Stomach (tissue), 9 donors: ENCODE measurements around the gene MIF4GD. TPM values are rescaled to one million over a fixed set of nuclear protein-coding genes. Genes with fewer than 3 reads are reported as not detected.
A peak's percentile ranks its signal among the peaks of the same experiment; 100 is the strongest.

Source experiments
- DNase-seq, 2 donors: peaks; one replicate each; pipeline versions ENCODE4 v3.0.0 to v3.0.0-alpha.2; 2013 to 2019
- H3K27ac ChIP-seq, 5 donors: fragments of 200-600 bp in 4 of 5; sonication (generic) in 4 of 5; one replicate each; pipeline ENCODE4 v1.5.1; 2013 to 2019; ENCODE audit warnings: mild to moderate bottlenecking in 1 of 5, moderate library complexity in 1 of 5
- H3K27me3 ChIP-seq, 3 donors: fragments of 200-600 bp; sonication (generic); one replicate each; pipeline ENCODE4 v1.5.1; 2017 to 2019; ENCODE audit warnings: mixed run types in 1 of 3
- H3K36me3 ChIP-seq, 4 donors: fragments of 200-600 bp; sonication (generic); 1 replicate in 3 of 4; 2 replicates in 1 of 4; pipeline ENCODE4 v1.5.1; 2016 to 2019
- H3K4me1 ChIP-seq, 4 donors: fragments of 200-600 bp; sonication (generic); one replicate each; pipeline ENCODE4 v1.5.1; 2016 to 2019
- H3K4me3 ChIP-seq, 4 donors: fragments of 200-600 bp; sonication (generic) in 3 of 4; one replicate each; pipeline ENCODE4 v1.5.1; 2016 to 2019; ENCODE audit warnings: mild to moderate bottlenecking in 1 of 4
- H3K9me3 ChIP-seq, 4 donors: fragments of 200-600 bp; sonication (generic); one replicate each; pipeline ENCODE4 v1.5.1; 2016 to 2019
- EP300 ChIP-seq: sonication (generic); formaldehyde crosslinking; IDR thresholded peaks from one replicate; pipeline ENCODE4 v1.6.1; 2017; ENCODE audit warnings: antibody characterized with exemption
- POLR2A ChIP-seq, 4 donors: fragments of 450-650 bp; IDR thresholded peaks; one replicate each; pipeline ENCODE4 v1.6.1; 2016; ENCODE audit warnings: antibody characterized with exemption in 4 of 4, control low read depth in 2 of 4, mild to moderate bottlenecking in 1 of 4, moderate library complexity in 1 of 4
- POLR2AphosphoS5 ChIP-seq, 3 donors: sonication (generic); formaldehyde crosslinking; IDR thresholded peaks; one replicate each; pipeline ENCODE4 v1.6.1; 2016; ENCODE audit warnings: antibody characterized with exemption in 3 of 3
- WGBS, 5 donors: extraction: QIAGEN DNeasy Blood & Tissue Kit in 3 of 5; methylation state at CpG; one replicate each; pipeline versions ENCODE4 v1.1.5 to v1.1.7; 2013 to 2018; 5-methylcytosine and 5-hydroxymethylcytosine counted together
- intact Hi-C: fragments of 100-400 bp; cut with DNase I; formaldehyde crosslinking; loops from one replicate; pipeline ENCODE4 v1.15.1; 2023; ENCODE audit warnings: low total_unique reads
- polyA plus RNA-seq, 3 donors: library from polyadenylated mRNA; stranded (reverse); fragments of 200-250 nt; gene quantifications; one replicate each; pipeline ENCODE4 v1.2.3, GENCODE V29; 2013
- total RNA-seq, 5 donors: library from RNA; depleted of rRNA; stranded (reverse); fragments of >200 nt; gene quantifications; one replicate each; pipeline versions ENCODE4 v1.1.0 to v1.2.3, GENCODE V29; 2014 to 2016
- TF ChIP-seq, protein P1 (sequence below), 7 experiments: fragments of 450-650 bp in 4 of 7; fragments of 200-600 bp in 3 of 7; sonication (generic) in 3 of 7; IDR thresholded peaks; one replicate each; pipeline ENCODE4 v1.5.1; 2016 to 2019; ENCODE audit warnings: antibody characterized with exemption in 7 of 7, control low read depth in 2 of 7, mild to moderate bottlenecking in 1 of 7
- donor health status: healthy with polysubstance abuse.
- donor health status: Bipolar disorder and iron deficiency.
- donor health status: healthy.

The MIF4GD gene
- total and polyA plus RNA-seq, 8 donors: 3.5 to 14.7 (median 11.9) TPM

DNA sequence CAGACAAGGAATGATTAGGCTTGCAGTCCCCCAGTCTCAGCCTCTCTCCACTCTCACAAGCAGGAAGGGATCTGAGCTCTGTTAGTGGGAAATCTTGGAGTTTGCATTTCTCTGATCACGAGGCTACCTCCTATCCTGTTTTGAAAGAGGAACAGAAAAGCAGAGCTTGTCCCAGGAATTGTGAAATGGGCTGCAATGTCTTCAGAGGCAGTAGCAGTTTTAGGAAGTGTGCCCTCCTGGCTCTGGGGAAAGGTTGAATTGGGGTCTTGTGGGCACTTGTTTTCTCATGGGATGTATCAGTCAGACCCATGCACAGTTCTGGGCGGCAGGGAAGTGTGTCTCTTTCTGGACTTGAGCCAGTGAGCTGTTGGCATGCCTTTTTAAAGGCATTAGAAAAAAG is 42.7 kb downstream of the MIF4GD start:
- Histone ChIP-seq H3K36me3 (peaks cover 69 to 96% (median 96%) of the 10 kb centered on the region in 4 donors), H3K4me1 (peaks cover 0 to 11% (median 2%) of the 10 kb centered on the region in 4 donors), H3K9me3 (no peaks in the 10 kb centered on the region), H3K27ac (peak overlapping the region in 4 of 5 donors; percentile 20 to 54 (median 32)), H3K4me3 (no peak overlapping the region), H3K27me3 (no peaks in the 10 kb centered on the region)
- DNase-seq: no peak
- 38 to 64% (median 48%) methylated on average over 2 of the region's 2 CpGs for WGBS, 5 donors
- TF ChIP-seq, protein P1, sequence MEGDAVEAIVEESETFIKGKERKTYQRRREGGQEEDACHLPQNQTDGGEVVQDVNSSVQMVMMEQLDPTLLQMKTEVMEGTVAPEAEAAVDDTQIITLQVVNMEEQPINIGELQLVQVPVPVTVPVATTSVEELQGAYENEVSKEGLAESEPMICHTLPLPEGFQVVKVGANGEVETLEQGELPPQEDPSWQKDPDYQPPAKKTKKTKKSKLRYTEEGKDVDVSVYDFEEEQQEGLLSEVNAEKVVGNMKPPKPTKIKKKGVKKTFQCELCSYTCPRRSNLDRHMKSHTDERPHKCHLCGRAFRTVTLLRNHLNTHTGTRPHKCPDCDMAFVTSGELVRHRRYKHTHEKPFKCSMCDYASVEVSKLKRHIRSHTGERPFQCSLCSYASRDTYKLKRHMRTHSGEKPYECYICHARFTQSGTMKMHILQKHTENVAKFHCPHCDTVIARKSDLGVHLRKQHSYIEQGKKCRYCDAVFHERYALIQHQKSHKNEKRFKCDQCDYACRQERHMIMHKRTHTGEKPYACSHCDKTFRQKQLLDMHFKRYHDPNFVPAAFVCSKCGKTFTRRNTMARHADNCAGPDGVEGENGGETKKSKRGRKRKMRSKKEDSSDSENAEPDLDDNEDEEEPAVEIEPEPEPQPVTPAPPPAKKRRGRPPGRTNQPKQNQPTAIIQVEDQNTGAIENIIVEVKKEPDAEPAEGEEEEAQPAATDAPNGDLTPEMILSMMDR (IDR thresholded peaks at IDR 0.05): no peak
- TF ChIP-seq EP300 (no peak), POLR2A (IDR thresholded peaks at IDR 0.05) (no peak), POLR2AphosphoS5 (IDR thresholded peaks at IDR 0.05) (no peak)
- intact Hi-C loops: no loop called here

DNA sequence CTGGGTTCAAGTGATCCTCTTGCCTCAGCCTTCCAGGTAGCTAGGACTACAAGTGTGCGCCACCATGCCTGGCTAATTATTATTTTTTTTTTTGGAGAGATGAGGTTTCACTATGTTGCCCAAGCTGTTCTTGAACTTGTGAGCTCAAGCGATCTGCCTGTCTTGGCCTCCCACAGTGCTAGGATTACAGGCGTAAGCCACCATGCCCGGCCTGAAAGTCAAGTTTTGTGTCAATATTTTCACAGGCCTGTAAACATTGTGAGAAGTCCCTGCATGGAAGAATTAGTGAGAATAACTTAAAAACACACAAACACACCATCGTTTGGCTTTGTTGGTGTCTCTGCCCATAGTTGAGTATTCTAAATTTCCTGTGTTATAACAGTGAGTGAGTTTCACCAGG is 43.3 kb downstream of the MIF4GD start:
- Histone ChIP-seq H3K9me3 (no peaks in the 10 kb centered on the region), H3K27me3 (no peaks in the 10 kb centered on the region), H3K4me3 (no peak overlapping the region), H3K27ac (peak overlapping the region in 1 of 5 donors; percentile 48), H3K4me1 (peaks cover 0 to 11% (median 2%) of the 10 kb centered on the region in 4 donors), H3K36me3 (peaks cover 65 to 96% (median 96%) of the 10 kb centered on the region in 4 donors)
- TF ChIP-seq POLR2A (IDR thresholded peaks at IDR 0.05): no peak
- TF ChIP-seq, protein P1 (IDR thresholded peaks at IDR 0.05): no peak
- TF ChIP-seq EP300: no peak
- TF ChIP-seq POLR2AphosphoS5 (IDR thresholded peaks at IDR 0.05): no peak
- intact Hi-C loops: no loop called here
- DNase-seq: no peak
- 49 to 66% (median 60%) methylated on average over 5 of the region's 5 CpGs for WGBS, 5 donors

DNA sequence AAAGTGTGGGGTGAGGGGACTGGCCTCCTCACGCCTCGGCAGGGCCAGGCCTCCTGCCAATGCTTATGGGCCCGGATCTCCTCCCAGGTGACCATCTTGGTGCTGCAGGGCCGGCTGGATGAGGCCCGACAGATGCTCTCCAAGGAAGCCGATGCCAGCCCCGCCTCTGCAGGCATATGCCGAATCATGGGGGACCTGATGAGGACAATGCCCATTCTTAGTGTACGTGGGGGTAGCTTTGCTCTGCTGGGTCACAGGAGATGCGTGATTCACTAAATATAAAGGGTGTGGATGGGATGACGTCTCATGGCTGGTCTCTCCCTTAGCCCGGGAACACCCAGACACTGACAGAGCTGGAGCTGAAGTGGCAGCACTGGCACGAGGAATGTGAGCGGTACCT is 46.0 kb downstream of the MIF4GD start:
- Histone ChIP-seq H3K4me3 (no peak overlapping the region), H3K27ac (no peak overlapping the region), H3K9me3 (no peaks in the 10 kb centered on the region), H3K36me3 (peaks cover 44 to 96% (median 92%) of the 10 kb centered on the region in 4 donors), H3K4me1 (peaks cover 0 to 11% (median 2%) of the 10 kb centered on the region in 4 donors), H3K27me3 (no peaks in the 10 kb centered on the region)
- 79 to 86% (median 81%) methylated on average over 10 to 14 of the region's 14 CpGs for WGBS, 5 donors
- DNase-seq: no peak
- intact Hi-C loops: no loop called here
- TF ChIP-seq POLR2AphosphoS5 (IDR thresholded peaks at IDR 0.05): no peak
- no peak for TF ChIP-seq EP300
- TF ChIP-seq POLR2A (IDR thresholded peaks at IDR 0.05): no peak
- TF ChIP-seq, protein P1 (IDR thresholded peaks at IDR 0.05): no peak

DNA sequence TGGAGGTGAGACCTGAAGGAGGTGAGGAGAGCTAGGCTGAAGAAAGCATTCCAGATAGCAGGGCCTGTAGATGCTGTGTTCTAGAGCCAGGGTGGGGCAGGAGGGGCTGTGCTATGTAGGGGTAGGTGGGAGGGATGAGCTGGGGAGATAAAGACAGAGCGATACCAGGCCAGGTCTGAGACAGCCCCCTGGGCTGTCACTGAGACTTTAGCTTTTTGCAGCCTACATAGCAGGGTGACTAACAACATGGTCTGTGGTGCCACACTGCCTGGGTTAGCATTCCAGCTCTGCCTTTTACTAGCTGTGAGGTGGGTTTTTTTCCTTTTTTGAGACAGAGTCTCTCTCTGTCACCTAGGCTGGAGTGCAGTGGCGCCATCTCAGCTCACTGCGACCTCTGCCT is 51.2 kb downstream of the MIF4GD start:
- intact Hi-C loops: no loop called here
- TF ChIP-seq, protein P1 (IDR thresholded peaks at IDR 0.05): no peak
- TF ChIP-seq POLR2AphosphoS5 (IDR thresholded peaks at IDR 0.05) (no peak), EP300 (no peak), POLR2A (IDR thresholded peaks at IDR 0.05) (no peak)
- WGBS, 5 donors: 94 to 100% (median 98%) methylated on average over 3 of the region's 3 CpGs

More for the DNA sequence above, 51.2 kb downstream of the MIF4GD start:
- H3K4me1 ChIP-seq: no peaks in the 10 kb centered on the region
- H3K27ac ChIP-seq: no peak overlapping the region
- H3K27me3 ChIP-seq: no peaks in the 10 kb centered on the region
- H3K36me3 ChIP-seq: peaks cover 31 to 100% (median 96%) of the 10 kb centered on the region in 4 donors
- no peak overlapping the region for H3K4me3 ChIP-seq
- no peaks in the 10 kb centered on the region for H3K9me3 ChIP-seq
- DNase-seq: no peak
